ENCODE data around the gene NOL4L. TPM values are rescaled to one million over a fixed set of nuclear protein-coding genes. Genes with fewer than 3 reads are reported as not detected.

NOL4L gene
- total and polyA plus RNA-seq, 12 donors: 1.5 to 10.1 (median 5.1) TPM

- no peak for DNase-seq
- no peaks in the 10 kb centered on the region for H3K9me3 ChIP-seq
- H3K27me3 ChIP-seq: peaks cover 0 to 40% (median 7%) of the 10 kb centered on the region in 7 donors
- 84 to 100% methylated on average over 1 of the region's 1 CpG for WGBS, 2 donors
- no peak overlapping the region for H3K27ac ChIP-seq
- H3K4me1 ChIP-seq: peaks cover 0 to 23% (median 0%) of the 10 kb centered on the region in 9 donors
- no peak for ATAC-seq
- H3K4me3 ChIP-seq: no peak overlapping the region
- no peak for TF ChIP-seq CTCF (IDR thresholded peaks at IDR 0.05)
- intact Hi-C loops (cut with DNase I): no loop called here
- no peaks in the 10 kb centered on the region for H3K36me3 ChIP-seq
These were observed 21.7 kb upstream of the NOL4L start for GRCh38 chr20:32606790-32607189.

GRCh38 chr20:32606107-32606506 is 21.0 kb upstream of the NOL4L start:
- no peak for TF ChIP-seq CTCF (IDR thresholded peaks at IDR 0.05)
- H3K27ac ChIP-seq: no peak overlapping the region
- WGBS, 2 donors: 57 to 68% methylated on average over 8 of the region's 8 CpGs
- H3K9me3 ChIP-seq: no peaks in the 10 kb centered on the region
- DNase-seq (no peak), ATAC-seq (no peak)
- intact Hi-C loops (cut with DNase I): no loop called here
- H3K4me1 ChIP-seq: peaks cover 0 to 23% (median 0%) of the 10 kb centered on the region in 9 donors
- H3K4me3 ChIP-seq: no peak overlapping the region
- peaks cover 0 to 40% (median 7%) of the 10 kb centered on the region in 7 donors for H3K27me3 ChIP-seq
- H3K36me3 ChIP-seq: no peaks in the 10 kb centered on the region

GRCh38 chr20:32605167-32605656 is 20.1 kb upstream of the NOL4L start:
- no peak overlapping the region for H3K27ac ChIP-seq
- WGBS, 2 donors: 41 to 48% methylated on average over 12 of the region's 12 CpGs
- H3K9me3 ChIP-seq: no peaks in the 10 kb centered on the region
- H3K36me3 ChIP-seq: no peaks in the 10 kb centered on the region
- peaks cover 0 to 23% (median 0%) of the 10 kb centered on the region in 9 donors for H3K4me1 ChIP-seq
- TF ChIP-seq CTCF (IDR thresholded peaks at IDR 0.05): no peak
- peaks cover 0 to 40% (median 7%) of the 10 kb centered on the region in 7 donors for H3K27me3 ChIP-seq
- DNase-seq (no peak), ATAC-seq (peak in 6 of 8 donors; percentile 14 to 28 (median 19))
- no peak overlapping the region for H3K4me3 ChIP-seq
- intact Hi-C loops (cut with DNase I): no loop called here

GRCh38 chr20:32603046-32603726 is 18.1 kb upstream of the NOL4L start:
- Histone ChIP-seq H3K27ac (peak overlapping the region in 1 of 10 donors; percentile 69), H3K9me3 (no peaks in the 10 kb centered on the region), H3K4me1 (peaks cover 0 to 23% (median 0%) of the 10 kb centered on the region in 9 donors), H3K36me3 (no peaks in the 10 kb centered on the region), H3K27me3 (peaks cover 0 to 40% (median 7%) of the 10 kb centered on the region in 7 donors), H3K4me3 (no peak overlapping the region)
- ATAC-seq (peak in 5 of 8 donors; percentile 11 to 52 (median 24)), DNase-seq (no peak)
- WGBS, 2 donors: 83 to 91% methylated on average over 18 of the region's 18 CpGs
- no peak for TF ChIP-seq CTCF (IDR thresholded peaks at IDR 0.05)
- intact Hi-C loops (cut with DNase I): no loop called here
